Lower lobe of right lung (tissue), 2 donors: Measurements from ENCODE around the gene CNTN1. TPM values are rescaled to one million over a fixed set of nuclear protein-coding genes. Genes with fewer than 3 reads are reported as not detected.
"Not testable (repeated sequence)": the region's sequence is repeated elsewhere in the genome, so short reads cannot be mapped to it uniquely, and the experiment has no call there.

Experiments
- ATAC-seq, 2 donors: fragments of 200-7000 bp; cut with Tn5 transposase; one replicate each; pipeline ENCODE4 v1.9.1; 2020 to 2022; ENCODE audit warnings: mild to moderate bottlenecking in 2 of 2, moderate library complexity in 2 of 2
- DNase-seq: peaks from one replicate; pipeline ENCODE4 v3.0.0-alpha.2; 2020
- H3K27ac ChIP-seq: fragments of 200-600 bp; one replicate; pipeline ENCODE4 v1.8.0; 2022
- H3K27me3 ChIP-seq: fragments of 200-600 bp; one replicate; pipeline ENCODE4 v1.8.0; 2022; ENCODE audit warnings: low read depth
- H3K36me3 ChIP-seq: fragments of 200-600 bp; one replicate; pipeline ENCODE4 v1.8.0; 2022; ENCODE audit warnings: mild to moderate bottlenecking
- H3K4me1 ChIP-seq: fragments of 200-600 bp; one replicate; pipeline ENCODE4 v1.8.0; 2022
- H3K4me3 ChIP-seq: fragments of 200-600 bp; one replicate; pipeline ENCODE4 v1.8.0; 2022; ENCODE audit warnings: mild to moderate bottlenecking
- H3K9me3 ChIP-seq: fragments of 200-600 bp; one replicate; pipeline ENCODE4 v1.8.0; 2022
- CTCF ChIP-seq: fragments of 200-600 bp; IDR thresholded peaks from one replicate; pipeline ENCODE4 v1.8.0; 2022; ENCODE audit warnings: antibody characterized with exemption, mild to moderate bottlenecking
- intact Hi-C: fragments of 100-400 bp; cut with DNase I; formaldehyde crosslinking; loops from one replicate; pipeline ENCODE4 v1.11.0; 2022
- total RNA-seq: library from RNA; stranded (reverse); fragmentation: NEBNext Ultra II Directional; extraction: Animal tissue kit (Norgen Biotek cat#: 25700); gene quantifications from one replicate; pipeline ENCODE4 v1.2.1, GENCODE V29; 2021
- donor health status: DM: no; HTN: yes; CAD: no; lungs with severe emphysema.

Gene CNTN1
- total RNA-seq, 1 donor from 2014 or later, result 12.3 TPM

GRCh38 chr12:40727774-40728483 lies 35.7 kb downstream of the CNTN1 start:
- Histone ChIP-seq H3K36me3 (no peaks in the 10 kb centered on the region), H3K27ac (no peak overlapping the region), H3K4me3 (no peak overlapping the region), H3K27me3 (no peaks in the 10 kb centered on the region), H3K4me1 (no peaks in the 10 kb centered on the region), H3K9me3 (no peaks in the 10 kb centered on the region)
- ATAC-seq (no peak), DNase-seq (no peak)
- intact Hi-C loops, result no loop called here
- TF ChIP-seq CTCF, result no peak

GRCh38 chr12:40730281-40730680 lies 38.0 kb downstream of the CNTN1 start:
- no peaks in the 10 kb centered on the region for H3K4me1 ChIP-seq
- no peak for ATAC-seq
- no peaks in the 10 kb centered on the region for H3K36me3 ChIP-seq
- no peak overlapping the region for H3K4me3 ChIP-seq
- intact Hi-C loops, result no loop called here
- H3K27ac ChIP-seq, result no peak overlapping the region
- TF ChIP-seq CTCF, result no peak
- no peaks in the 10 kb centered on the region for H3K9me3 ChIP-seq
- no peaks in the 10 kb centered on the region for H3K27me3 ChIP-seq
- no peak for DNase-seq

- H3K36me3 ChIP-seq, result no peaks in the 10 kb centered on the region
- intact Hi-C loops, result no loop called here
- no peak for DNase-seq
- no peaks in the 10 kb centered on the region for H3K9me3 ChIP-seq
- no peak overlapping the region for H3K27ac ChIP-seq
- no peak for ATAC-seq
- no peaks in the 10 kb centered on the region for H3K27me3 ChIP-seq
- no peaks in the 10 kb centered on the region for H3K4me1 ChIP-seq
- no peak overlapping the region for H3K4me3 ChIP-seq
- no peak for TF ChIP-seq CTCF
Observed at GRCh38 chr12:40733871-40734270, 41.6 kb downstream of the CNTN1 start.

DNA sequence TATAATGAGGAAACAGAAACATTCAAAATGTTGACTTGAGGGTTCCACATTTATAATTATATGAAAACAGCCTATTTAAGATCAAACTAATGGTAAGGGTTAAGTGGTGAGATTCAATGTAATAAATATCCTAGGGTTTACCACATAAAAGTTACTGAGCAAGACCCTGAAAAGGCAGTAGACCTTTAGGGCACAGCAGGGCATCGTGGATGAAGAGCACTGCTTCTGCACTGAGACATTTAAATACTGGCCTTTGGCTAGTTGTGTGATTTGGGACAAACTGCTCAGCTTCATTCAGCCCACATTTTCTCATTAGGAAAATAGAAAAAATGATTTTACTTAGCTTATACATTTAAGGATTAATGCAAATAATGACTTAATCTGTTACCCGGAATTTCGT lies 42.0 kb downstream of the CNTN1 start:
- Histone ChIP-seq H3K9me3 (no peaks in the 10 kb centered on the region), H3K36me3 (no peaks in the 10 kb centered on the region), H3K27ac (no peak overlapping the region), H3K4me1 (no peaks in the 10 kb centered on the region), H3K4me3 (no peak overlapping the region), H3K27me3 (no peaks in the 10 kb centered on the region)
- intact Hi-C loops, result no loop called here
- TF ChIP-seq CTCF, result no peak
- DNase-seq (no peak), ATAC-seq (no peak)

- intact Hi-C loops, result no loop called here
- Histone ChIP-seq H3K9me3 (no peaks in the 10 kb centered on the region), H3K4me3 (no peak overlapping the region)
Observed at GRCh38 chr12:40735551-40736230, 43.5 kb downstream of the CNTN1 start.

GRCh38 chr12:40737416-40737815 lies 45.2 kb downstream of the CNTN1 start:
- H3K27me3 ChIP-seq, H3K4me3 ChIP-seq, DNase-seq, ATAC-seq, intact Hi-C loops, H3K4me1 ChIP-seq, H3K36me3 ChIP-seq, H3K27ac ChIP-seq, H3K9me3 ChIP-seq: not testable (repeated sequence)

More at GRCh38 chr12:40735551-40736230, 43.5 kb downstream of the CNTN1 start:
- TF ChIP-seq CTCF, result no peak
- no peak for DNase-seq
- ATAC-seq, result no peak
- Histone ChIP-seq H3K36me3 (no peaks in the 10 kb centered on the region), H3K27ac (no peak overlapping the region), H3K27me3 (no peaks in the 10 kb centered on the region), H3K4me1 (no peaks in the 10 kb centered on the region)
